COLO668 (cell line): ENCODE data around the gene BACE2.

ENCODE experiments used
- DNase-seq: peaks from one replicate; lab custom pipeline; 2025; ENCODE audit not compliant: unreplicated experiment; lab: John Stamatoyannopoulos, UW

The BACE2 gene

GRCh38 chr21:41317458-41317857 lies 149.5 kb downstream of the BACE2 start:
- peak; percentile 69 for DNase-seq

GRCh38 chr21:41318218-41318617 lies 150.3 kb downstream of the BACE2 start:
- peak; percentile 52 for DNase-seq

GRCh38 chr21:41319273-41319672 lies 151.3 kb downstream of the BACE2 start:
- no peak for DNase-seq

GRCh38 chr21:41321211-41321907 lies 153.4 kb downstream of the BACE2 start:
- DNase-seq, result peak; percentile 84

- DNase-seq, result no peak
These were observed 154.0 kb downstream of the BACE2 start for GRCh38 chr21:41321908-41322495.

- no peak for DNase-seq
These were observed 154.8 kb downstream of the BACE2 start for GRCh38 chr21:41322496-41323382.

- DNase-seq, result no peak
These were observed 157.4 kb downstream of the BACE2 start for GRCh38 chr21:41325138-41325912.

GRCh38 chr21:41326414-41327080 lies 158.6 kb downstream of the BACE2 start:
- no peak for DNase-seq

- no peak for DNase-seq
These were observed 159.8 kb downstream of the BACE2 start for GRCh38 chr21:41327753-41328152.

- no peak for DNase-seq
These were observed 161.0 kb downstream of the BACE2 start for GRCh38 chr21:41328660-41329607.
